ENCODE results near the gene MORN1. TPM values are rescaled to one million over a fixed set of nuclear protein-coding genes. Genes with fewer than 3 reads are reported as not detected.

Gene MORN1
- total and polyA plus RNA-seq, 10 of the 15 experiments (the other 5 are each of a cell fraction or from before 2014, with no cell fraction given): 0.76 to 7.9 (median 5.5) TPM

DNA sequence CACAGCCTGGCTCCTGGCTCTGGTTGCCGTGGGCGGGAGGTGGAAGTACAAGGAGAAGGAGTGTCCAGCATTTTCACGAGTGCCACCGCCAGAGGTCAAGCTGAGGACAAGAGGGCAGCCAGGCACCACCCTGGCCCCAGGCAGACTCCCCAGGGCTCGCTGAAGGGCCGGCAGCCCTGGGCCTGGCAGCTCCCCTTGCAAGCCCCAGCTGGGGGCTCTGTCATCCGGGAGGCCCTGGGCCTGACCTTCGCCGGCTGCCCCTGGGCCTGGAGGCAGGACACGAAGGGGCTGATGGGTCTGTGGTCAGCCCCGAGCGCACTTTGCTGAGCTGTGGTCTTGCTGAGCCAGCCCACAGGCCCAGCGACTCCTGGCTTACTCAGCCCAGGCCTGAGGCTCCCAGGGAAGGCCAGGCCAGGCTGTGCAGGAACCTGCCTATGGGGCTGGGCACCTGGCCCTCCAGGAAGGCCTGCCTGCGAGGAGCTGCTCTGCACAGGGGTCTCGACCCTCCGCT lies 74.8 kb downstream of the MORN1 start:
- ChIA-PET CTCF (interaction anchor here (2.1 kb wide), 1 partner anchor 121 kb away, joined by 12 read pairs; the partner anchor contains the start of gene FAAP20), POLR2A (interaction anchor here (0.6 kb wide), 1 partner anchor 16 kb away, joined by 3 read pairs; no protein-coding TSS in a partner anchor), RAD21 (ENCODE audit: unreplicated experiment) (interaction anchor here (0.7 to 3.2 kb wide), 5 partner anchors 17 to 121 kb away, joined by 3 to 18 read pairs (median 5); partner anchors contain the start of gene FAAP20), SMC1A (ENCODE audit: uncharacterized antibody, unreplicated experiment) (no interaction called here)
- Histone ChIP-seq H3K9ac (ENCODE audit: control insufficient read depth, insufficient read depth, low read length) (no peak overlapping the region), H3K36me3 (ENCODE audit: control insufficient read depth in 2 of 2, insufficient read depth in 2 of 2, low read length in 1 of 2) (no peaks in the 10 kb centered on the region), H3K9me3 (replicated peaks; ENCODE audit: control insufficient read depth, insufficient read depth, low read length) (no peaks in the 10 kb centered on the region), H3K79me2 (ENCODE audit: control insufficient read depth, insufficient read depth, low read length) (no peaks in the 10 kb centered on the region), H3K4me1 (ENCODE audit: control insufficient read depth, insufficient read depth, low read length) (peaks cover 10% of the 10 kb centered on the region), H4K20me1 (ENCODE audit: control insufficient read depth, insufficient read depth) (no peaks in the 10 kb centered on the region), H3K4me3 (no peak overlapping the region), H3K27ac (ENCODE audit: control insufficient read depth, insufficient read depth) (no peak overlapping the region), H2AFZ (ENCODE audit: control insufficient read depth, low read depth, low read length) (no peak overlapping the region), H3K4me2 (ENCODE audit: control insufficient read depth, insufficient read depth) (no peak overlapping the region), H3K27me3 (replicated peaks in 1 of 2; ENCODE audit: control insufficient read depth in 2 of 2, insufficient read depth in 2 of 2, low read length in 1 of 2) (no peaks in the 10 kb centered on the region)
- 39% methylated on average over 16 of the region's 16 CpGs for WGBS (ENCODE audit: insufficient coverage, insufficient replicate concordance, low lambda C conversion rate, missing lambda C conversion rate)
- intact Hi-C loops (cut with micrococcal nuclease; ENCODE audit: unreplicated experiment) (no loop called here), in situ Hi-C loops (cut with MboI) (no loop called here)
- TF ChIP-seq, protein P1, sequence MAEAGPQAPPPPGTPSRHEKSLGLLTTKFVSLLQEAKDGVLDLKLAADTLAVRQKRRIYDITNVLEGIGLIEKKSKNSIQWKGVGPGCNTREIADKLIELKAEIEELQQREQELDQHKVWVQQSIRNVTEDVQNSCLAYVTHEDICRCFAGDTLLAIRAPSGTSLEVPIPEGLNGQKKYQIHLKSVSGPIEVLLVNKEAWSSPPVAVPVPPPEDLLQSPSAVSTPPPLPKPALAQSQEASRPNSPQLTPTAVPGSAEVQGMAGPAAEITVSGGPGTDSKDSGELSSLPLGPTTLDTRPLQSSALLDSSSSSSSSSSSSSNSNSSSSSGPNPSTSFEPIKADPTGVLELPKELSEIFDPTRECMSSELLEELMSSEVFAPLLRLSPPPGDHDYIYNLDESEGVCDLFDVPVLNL (IDR thresholded peaks at IDR 0.05; ENCODE audit: low read depth, low read length): no peak
- TF ChIP-seq ZNF207 (IDR thresholded peaks at IDR 0.05; ENCODE audit: borderline replicate concordance): no peak
- no peak for TF ChIP-seq RELB (IDR thresholded peaks at IDR 0.05; ENCODE audit: low read depth)
- TF ChIP-seq TBL1XR1 (IDR thresholded peaks at IDR 0.05; ENCODE audit: low read depth, low read length): no peak
- no peak for TF ChIP-seq NBN (IDR thresholded peaks at IDR 0.05)
- TF ChIP-seq POLR2A (IDR thresholded peaks at IDR 0.05; ENCODE audit: low read depth, low read length): no peak
- TF ChIP-seq NFYB (IDR thresholded peaks at IDR 0.05; ENCODE audit: insufficient read depth, low read depth, low read length): no peak
- no peak for TF ChIP-seq ZZZ3 (IDR thresholded peaks at IDR 0.05; ENCODE audit: control insufficient read depth, insufficient read length, low read depth)
- TF ChIP-seq ZNF217 (IDR thresholded peaks at IDR 0.05): no peak
- no peak for TF ChIP-seq JUNB (IDR thresholded peaks at IDR 0.05)
- TF ChIP-seq PAX8 (IDR thresholded peaks at IDR 0.05): no peak
- TF ChIP-seq JUND (IDR thresholded peaks at IDR 0.05; ENCODE audit: low read depth, low read length): no peak
- TF ChIP-seq FOXM1 (IDR thresholded peaks at IDR 0.05; ENCODE audit: low read depth, low read length): no peak
- no peak for TF ChIP-seq TCF12 (IDR thresholded peaks at IDR 0.05; ENCODE audit: low read depth, low read length)
- TF ChIP-seq EGR1 (IDR thresholded peaks at IDR 0.05; ENCODE audit: borderline replicate concordance in 1 of 2, low read depth in 2 of 2, low read length in 2 of 2): no peak
- no peak for TF ChIP-seq SMAD1 (IDR thresholded peaks at IDR 0.05; ENCODE audit: low read depth, partially characterized antibody)
- ATAC-seq (no peak), FAIRE-seq (no peak), DNase-seq (ENCODE audit: low read depth, low spot score) (no peak)
- no TSS peak for BruUV-seq (replicated peaks)

All from GM12878 (cell line).